SK-N-MC (cell line): ENCODE data around the gene ACTR6.

Source experiments
- EZH2 ChIP-seq: fragments of 200-600 bp; sonication (generic); IDR thresholded peaks from one replicate; pipeline ENCODE4 v1.6.1; 2017; ENCODE audit warnings: antibody characterized with exemption
- POLR2AphosphoS5 ChIP-seq: IDR thresholded peaks from 2 replicates; pipeline ENCODE4 v1.6.1; 2012; ENCODE audit warnings: mild to moderate bottlenecking, low read depth, low read length, borderline replicate concordance

- TF ChIP-seq EZH2, result no peak
- no peak for TF ChIP-seq POLR2AphosphoS5
These were observed 26.1 kb upstream of the ACTR6 start for GRCh38 chr12:100174495-100174894.
